Stimulated activated CD8-positive, alpha-beta memory T cell treated with anti-CD3 and anti-CD28 coated beads, Interleukin-7, amount 100 ng/mL, for 24 hours (primary cell): Measurements from ENCODE around the gene DDX59.

Experiments
- DNase-seq: peaks from one replicate; pipeline ENCODE4 v3.0.0-alpha.2; 2020; ENCODE audit warnings: low read depth

Gene DDX59

DNA sequence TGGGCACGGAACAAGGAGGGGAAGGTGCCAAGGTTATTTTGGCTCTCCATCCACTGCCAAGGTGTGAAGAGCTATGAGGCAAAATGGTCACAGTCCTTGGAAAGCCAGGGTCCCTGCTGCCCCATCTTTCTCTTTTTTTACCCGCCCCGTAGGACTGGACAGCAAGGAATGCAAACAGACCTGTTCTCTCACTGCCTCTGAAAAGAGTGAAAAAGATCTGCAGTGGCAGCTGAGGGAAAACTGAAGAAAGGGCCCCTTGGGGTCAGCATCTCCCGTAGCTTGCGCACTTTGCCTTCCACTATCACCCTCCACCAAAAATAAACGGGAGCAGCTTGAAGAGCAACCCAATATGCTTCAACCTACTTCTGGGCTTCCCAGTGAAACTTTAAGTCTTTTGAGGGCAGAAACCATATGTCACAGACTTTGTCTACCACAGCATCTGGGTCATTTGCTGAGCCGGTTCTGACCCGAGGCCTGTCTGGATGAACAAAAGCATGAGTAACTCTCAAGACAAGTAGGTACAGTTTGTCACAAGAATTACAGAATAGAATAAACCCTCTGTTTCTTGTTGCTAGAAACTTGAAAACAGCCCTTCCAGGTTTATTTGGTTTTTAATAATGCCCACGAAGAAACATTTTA lies 39.7 kb downstream of the DDX59 start:
- DNase-seq = no peak

GRCh38 chr1:200628223-200628881 lies 41.4 kb downstream of the DDX59 start:
- peak; percentile 32 for DNase-seq

DNA sequence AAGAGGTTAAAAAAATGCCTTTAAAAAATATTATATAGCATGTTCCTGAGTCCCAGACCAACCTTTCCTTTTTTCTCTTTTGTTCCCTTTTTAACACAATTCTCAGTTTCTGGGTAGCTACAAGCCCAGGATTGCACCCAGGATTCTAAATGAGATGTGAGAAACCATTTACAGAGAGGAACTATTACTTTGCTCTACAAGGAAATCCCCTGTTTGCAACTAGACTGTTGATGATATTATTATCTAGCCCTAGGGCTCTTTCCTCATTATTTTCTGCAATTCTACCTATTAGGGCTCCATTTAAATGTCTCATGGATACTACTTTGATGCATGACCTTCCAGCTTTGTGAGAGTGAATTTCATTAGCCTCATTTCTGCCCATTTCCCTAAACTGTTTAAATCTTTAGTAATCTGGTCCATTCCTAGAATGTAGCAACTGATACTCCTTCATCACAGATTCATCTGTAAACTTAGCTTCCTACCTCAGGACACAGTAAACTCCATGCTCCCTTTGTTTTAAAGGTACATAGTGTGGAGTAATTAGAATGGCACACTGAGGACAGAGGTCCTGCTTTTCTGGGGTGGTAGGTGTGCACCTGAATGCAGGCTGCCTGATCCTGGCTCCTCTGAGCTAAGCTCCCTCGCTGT lies 42.0 kb downstream of the DDX59 start:
- no peak for DNase-seq

DNA sequence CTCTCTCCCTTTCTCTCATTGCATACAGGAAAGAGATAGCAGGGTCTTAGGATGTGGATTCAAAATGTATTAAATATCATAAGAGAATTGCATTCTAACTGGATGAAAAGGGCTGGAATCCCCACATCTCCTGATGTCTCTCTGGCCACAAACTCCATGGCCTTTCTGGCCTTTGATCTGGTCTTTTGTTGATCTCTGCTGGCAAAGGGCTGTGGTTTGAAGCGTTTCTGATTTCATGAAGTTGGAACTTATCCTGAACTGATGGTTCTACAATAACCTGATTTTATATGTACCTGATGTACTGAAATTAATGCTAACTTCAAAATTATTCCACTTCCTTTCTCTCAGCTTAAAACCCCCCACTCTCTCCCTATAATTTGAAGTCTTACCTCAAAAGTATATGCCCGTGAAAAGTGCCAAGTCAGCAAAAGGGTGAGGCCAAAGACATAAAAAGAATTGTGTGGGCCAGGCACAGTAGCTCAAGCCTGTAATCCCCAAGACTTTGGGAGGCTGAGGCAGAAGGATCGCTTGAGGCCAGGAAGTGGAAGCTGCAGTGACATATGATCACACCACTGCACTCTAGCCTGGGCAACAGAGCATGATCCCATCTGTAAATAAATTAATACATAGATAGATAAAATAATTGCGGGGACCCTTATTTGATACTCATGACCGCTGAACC lies 42.7 kb downstream of the DDX59 start:
- DNase-seq = no peak

DNA sequence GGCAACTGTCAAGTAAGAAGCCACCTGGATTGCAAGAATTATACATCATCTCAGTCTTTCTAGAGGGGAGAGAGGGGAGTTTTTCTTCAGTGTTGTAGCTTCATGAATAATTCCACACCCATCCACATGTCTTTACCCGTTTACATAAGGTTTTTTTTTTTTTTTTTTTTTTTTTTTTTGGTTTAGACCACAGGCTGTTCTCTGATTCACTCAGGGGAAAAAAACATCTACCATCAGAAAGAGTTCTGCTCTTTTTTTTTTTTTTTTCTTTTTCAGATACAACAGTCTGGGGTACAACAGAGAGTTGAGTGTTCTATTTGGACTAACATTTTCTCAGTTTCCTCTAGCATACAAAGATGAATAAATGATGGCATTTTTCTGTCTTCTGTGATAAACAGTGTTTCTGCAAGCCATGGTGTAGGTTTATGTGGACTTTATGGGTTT lies 44.3 kb downstream of the DDX59 start:
- no peak for DNase-seq

GRCh38 chr1:200624679-200625335 lies 44.9 kb downstream of the DDX59 start:
- no peak for DNase-seq

- peak; percentile 87 for DNase-seq
Measured at GRCh38 chr1:200620273-200621131, 49.2 kb downstream of the DDX59 start, which contains the start of gene KIF14. TSS of gene KIF14 (minus strand) at chr1:200620751. CDS start at chr1:200618723, 2,028 bp downstream.

DNA sequence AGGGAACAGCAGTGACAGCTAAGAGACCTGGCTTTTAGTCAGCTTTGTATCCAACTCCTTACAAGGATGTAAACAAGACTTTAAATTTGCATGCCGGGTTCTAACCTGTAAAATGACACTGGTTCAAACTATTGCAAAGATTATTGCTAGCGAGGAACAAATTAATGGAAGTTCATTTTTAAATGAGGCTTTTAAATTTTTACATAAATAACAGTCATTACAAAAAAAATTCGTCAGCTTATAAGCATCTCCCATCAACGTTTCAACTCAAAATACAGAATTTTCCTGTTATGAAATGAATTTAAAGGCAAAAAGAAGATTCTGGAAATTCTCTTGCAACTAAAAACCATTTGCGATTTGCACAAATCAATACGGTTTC lies 49.8 kb downstream of the DDX59 start:
- DNase-seq = no peak

- no peak for DNase-seq
Measured at GRCh38 chr1:200610846-200611245, 58.9 kb downstream of the DDX59 start.

DNA sequence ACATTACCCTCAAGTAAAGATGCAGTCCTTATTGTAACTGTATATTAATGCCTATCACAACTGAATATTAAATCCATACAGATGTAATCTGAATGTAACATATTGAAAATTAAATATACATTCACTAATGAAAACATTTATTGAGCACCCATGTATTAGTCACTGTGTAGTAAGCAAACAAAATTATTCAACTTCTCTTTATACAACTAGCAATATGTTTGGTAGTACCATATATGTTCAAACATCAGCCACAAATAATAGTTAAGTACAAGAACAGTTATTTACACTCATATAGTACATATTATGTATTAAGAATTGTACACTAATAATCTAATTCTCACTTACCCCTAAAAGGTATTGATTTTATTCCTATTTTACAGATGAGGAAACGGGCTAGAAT lies 67.1 kb downstream of the DDX59 start:
- DNase-seq = no peak
